Aorta (tissue), 5 donors: ENCODE measurements around the gene MKRN2. TPM values are rescaled to one million over a fixed set of nuclear protein-coding genes. Genes with fewer than 3 reads are reported as not detected.

Experiments
- ATAC-seq: fragments of 200-7000 bp; cut with Tn5 transposase; one replicate; pipeline ENCODE4 v1.9.1; 2022; ENCODE audit warnings: moderate library complexity; ENCODE audit not compliant: low FRiP score
- DNase-seq, 2 donors: peaks; one replicate each; pipeline ENCODE4 v3.0.0-alpha.2; 2020
- H3K27ac ChIP-seq, 2 donors: one replicate each; pipeline ENCODE4 v1.5.1; 2013; ENCODE audit warnings: low read length in 2 of 2, mild to moderate bottlenecking in 2 of 2, moderate library complexity in 2 of 2, control low read depth in 1 of 2, inconsistent platforms in 1 of 2, low read depth in 1 of 2
- H3K27me3 ChIP-seq, 2 donors: one replicate each; pipeline ENCODE4 v1.6.1; 2013; ENCODE audit warnings: control low read depth in 1 of 2, low read length in 1 of 2, mild to moderate bottlenecking in 1 of 2, moderate library complexity in 1 of 2; ENCODE audit not compliant: insufficient read depth in 2 of 2, control insufficient read depth in 1 of 2
- H3K36me3 ChIP-seq, 2 donors: one replicate each; pipeline ENCODE4 v1.6.1; 2013; ENCODE audit warnings: control low read depth in 1 of 2, low read length in 1 of 2, mild to moderate bottlenecking in 1 of 2; ENCODE audit not compliant: insufficient read depth in 2 of 2, control insufficient read depth in 1 of 2
- H3K4me1 ChIP-seq, 2 donors: one replicate each; pipeline ENCODE4 v1.6.1; 2013; ENCODE audit warnings: low read length in 2 of 2, control low read depth in 1 of 2, mild to moderate bottlenecking in 1 of 2, moderate library complexity in 1 of 2; ENCODE audit not compliant: insufficient read depth in 2 of 2, control insufficient read depth in 1 of 2
- H3K4me3 ChIP-seq, 2 donors: one replicate each; pipeline ENCODE4 v1.5.1; 2013; ENCODE audit warnings: low read length in 2 of 2, control low read depth in 1 of 2, mild to moderate bottlenecking in 1 of 2
- H3K9me3 ChIP-seq: one replicate; pipeline ENCODE4 v1.6.1; 2013; ENCODE audit warnings: mild to moderate bottlenecking, low read length; ENCODE audit not compliant: control insufficient read depth
- WGBS, 2 donors: extraction: QIAGEN DNeasy Blood & Tissue Kit; methylation state at CpG; one replicate each; pipeline ENCODE4 v1.1.7; 2013; 5-methylcytosine and 5-hydroxymethylcytosine counted together
- intact Hi-C, 2 donors: fragments of 100-400 bp; cut with DNase I; formaldehyde crosslinking; loops; one replicate each; pipeline versions ENCODE4 v1.14.2 to v1.15.0; 2022
- polyA plus RNA-seq, 2 donors: library from polyadenylated mRNA; stranded (reverse); fragments of 200-250 nt; gene quantifications; one replicate each; pipeline ENCODE4 v1.2.3, GENCODE V29; 2013
- total RNA-seq, 2 donors: library from RNA; stranded (reverse); fragmentation: NEBNext Ultra II Directional; extraction: Animal tissue kit (Norgen Biotek cat#: 25700); gene quantifications; one replicate each; pipeline ENCODE4 v1.2.1, GENCODE V29; 2021
- donor health status: healthy with polysubstance abuse.
- donor health status: Bipolar disorder and iron deficiency.
- donor health status: DM: no; HTN: no; CAD: no.
- donor health status: DM: no; HTN: no; CAD: no.
- donor health status: DM: yes; HTN: yes; CAD: no.

Gene MKRN2
- total and polyA plus RNA-seq, 4 donors: 18.8 to 22.5 (median 22.3) TPM

- Histone ChIP-seq H3K36me3 (no peaks in the 10 kb centered on the region), H3K4me1 (peaks cover 0 to 17% of the 10 kb centered on the region in 2 donors), H3K9me3 (no peaks in the 10 kb centered on the region), H3K4me3 (no peak overlapping the region), H3K27me3 (no peaks in the 10 kb centered on the region), H3K27ac (no peak overlapping the region)
- intact Hi-C loops: loop anchor here in 1 of 2 donors (1.0 kb wide), 1 partner anchor 13 kb away; no protein-coding TSS in a partner anchor
- no peak for ATAC-seq
- no peak for DNase-seq
- WGBS, 2 donors: 83 to 88% methylated on average over 2 of the region's 2 CpGs
These were observed 4.5 kb downstream of the MKRN2 start for GRCh38 chr3:12561397-12561796.

DNA sequence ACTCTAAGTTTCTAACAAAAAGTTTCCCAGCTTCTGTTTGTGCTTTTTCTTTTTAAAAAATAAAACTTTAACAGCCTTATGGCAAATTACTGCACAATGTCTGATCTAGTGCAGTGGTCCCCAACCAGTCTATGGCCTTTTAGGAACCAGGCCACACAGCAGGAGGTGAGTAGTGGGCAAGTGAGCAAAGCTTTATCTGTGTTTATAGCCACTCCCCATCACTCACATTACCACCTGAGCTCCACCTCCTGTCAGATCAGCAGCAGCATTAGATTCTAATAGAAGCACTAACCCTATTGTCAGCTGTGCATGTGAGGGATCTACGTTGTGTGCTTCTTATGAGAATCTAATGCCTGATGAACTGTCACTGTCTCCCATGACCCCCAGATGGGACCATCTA lies 5.6 kb downstream of the MKRN2 start:
- Histone ChIP-seq H3K36me3 (no peaks in the 10 kb centered on the region), H3K27me3 (no peaks in the 10 kb centered on the region), H3K4me1 (peaks cover 0 to 17% of the 10 kb centered on the region in 2 donors), H3K4me3 (no peak overlapping the region), H3K9me3 (no peaks in the 10 kb centered on the region), H3K27ac (no peak overlapping the region)
- DNase-seq (no peak), ATAC-seq (no peak)
- 78 to 88% methylated on average over 1 of the region's 1 CpG for WGBS, 2 donors
- intact Hi-C loops: no loop called here

GRCh38 chr3:12566976-12567375 lies 10.1 kb downstream of the MKRN2 start:
- H3K27me3 ChIP-seq: no peaks in the 10 kb centered on the region
- no peaks in the 10 kb centered on the region for H3K4me1 ChIP-seq
- no peak overlapping the region for H3K27ac ChIP-seq
- no peaks in the 10 kb centered on the region for H3K9me3 ChIP-seq
- ATAC-seq (no peak), DNase-seq (no peak)
- H3K4me3 ChIP-seq: no peak overlapping the region
- H3K36me3 ChIP-seq: peaks cover 0 to 4% of the 10 kb centered on the region in 2 donors
- intact Hi-C loops: no loop called here

DNA sequence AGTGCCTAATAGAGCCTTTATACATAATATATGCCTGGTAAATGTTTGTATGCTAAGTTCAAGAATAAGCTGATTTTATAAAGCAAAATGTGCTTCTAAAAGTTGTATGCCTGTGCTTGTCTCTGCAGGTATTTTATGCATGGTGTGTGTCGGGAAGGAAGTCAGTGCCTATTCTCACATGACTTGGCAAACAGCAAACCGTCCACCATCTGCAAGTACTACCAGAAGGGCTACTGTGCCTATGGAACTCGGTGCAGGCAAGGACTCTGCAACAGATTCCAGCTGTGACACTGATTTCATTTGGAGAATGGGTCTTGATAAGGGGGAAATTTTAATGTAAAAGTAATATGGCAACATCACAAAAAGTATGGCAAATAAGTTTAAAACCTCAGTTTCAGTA lies 11.9 kb downstream of the MKRN2 start:
- no peak for ATAC-seq
- H3K4me1 ChIP-seq: no peaks in the 10 kb centered on the region
- intact Hi-C loops: no loop called here
- no peaks in the 10 kb centered on the region for H3K9me3 ChIP-seq
- no peak for DNase-seq
- 78 to 79% methylated on average over 3 of the region's 3 CpGs for WGBS, 2 donors
- H3K4me3 ChIP-seq: no peak overlapping the region
- no peaks in the 10 kb centered on the region for H3K27me3 ChIP-seq
- H3K27ac ChIP-seq: no peak overlapping the region
- H3K36me3 ChIP-seq: peaks cover 0 to 7% of the 10 kb centered on the region in 2 donors

- no peak for ATAC-seq
- no peak overlapping the region for H3K4me3 ChIP-seq
- H3K4me1 ChIP-seq: no peaks in the 10 kb centered on the region
- no peak overlapping the region for H3K27ac ChIP-seq
- 75 to 78% methylated on average over 6 of the region's 6 CpGs for WGBS, 2 donors
- peaks cover 0 to 16% of the 10 kb centered on the region in 2 donors for H3K36me3 ChIP-seq
- no peaks in the 10 kb centered on the region for H3K27me3 ChIP-seq
- no peaks in the 10 kb centered on the region for H3K9me3 ChIP-seq
- intact Hi-C loops: no loop called here
- DNase-seq: no peak
These were observed 12.9 kb downstream of the MKRN2 start for GRCh38 chr3:12569836-12570235.

DNA sequence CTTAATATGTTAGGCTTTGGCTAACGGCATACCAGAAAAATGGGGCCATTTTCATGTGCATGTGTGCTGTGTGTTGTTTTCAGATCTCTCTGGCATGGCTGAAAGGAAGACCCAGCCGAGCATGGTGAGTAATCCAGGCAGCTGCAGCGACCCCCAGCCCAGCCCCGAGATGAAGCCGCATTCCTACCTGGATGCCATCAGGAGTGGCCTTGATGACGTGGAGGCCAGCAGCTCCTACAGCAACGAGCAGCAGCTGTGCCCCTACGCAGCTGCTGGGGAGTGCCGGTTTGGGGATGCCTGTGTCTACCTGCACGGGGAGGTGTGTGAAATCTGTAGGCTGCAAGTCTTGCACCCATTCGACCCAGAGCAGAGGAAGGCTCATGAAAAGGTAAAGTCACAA lies 15.1 kb downstream of the MKRN2 start:
- no peak for ATAC-seq

GRCh38 chr3:12574131-12574530 lies 17.2 kb downstream of the MKRN2 start:
- H3K27ac ChIP-seq: no peak overlapping the region
- H3K4me3 ChIP-seq: no peak overlapping the region
- intact Hi-C loops: loop anchor here in 1 of 2 donors (1.0 kb wide), 1 partner anchor 13 kb away; no protein-coding TSS in a partner anchor
- no peaks in the 10 kb centered on the region for H3K4me1 ChIP-seq
- 91 to 92% methylated on average over 6 of the region's 6 CpGs for WGBS, 2 donors
- H3K9me3 ChIP-seq: no peaks in the 10 kb centered on the region
- ATAC-seq (no peak), DNase-seq (no peak)
- H3K36me3 ChIP-seq: peaks cover 0 to 18% of the 10 kb centered on the region in 2 donors
- no peaks in the 10 kb centered on the region for H3K27me3 ChIP-seq

More for the DNA sequence above, 15.1 kb downstream of the MKRN2 start:
- no peak for DNase-seq
- WGBS, 2 donors: 90 to 93% methylated on average over 11 of the region's 11 CpGs
- Histone ChIP-seq H3K4me3 (no peak overlapping the region), H3K9me3 (no peaks in the 10 kb centered on the region), H3K27ac (no peak overlapping the region), H3K4me1 (no peaks in the 10 kb centered on the region), H3K36me3 (peaks cover 0 to 18% of the 10 kb centered on the region in 2 donors), H3K27me3 (no peaks in the 10 kb centered on the region)
- intact Hi-C loops: no loop called here

- no peaks in the 10 kb centered on the region for H3K9me3 ChIP-seq
- H3K4me1 ChIP-seq: no peaks in the 10 kb centered on the region
- H3K4me3 ChIP-seq: no peak overlapping the region
- no peaks in the 10 kb centered on the region for H3K27me3 ChIP-seq
- intact Hi-C loops: loop anchor here in 1 of 2 donors (1.0 kb wide), 1 partner anchor 13 kb away; no protein-coding TSS in a partner anchor
- ATAC-seq (no peak), DNase-seq (no peak)
- no peak overlapping the region for H3K27ac ChIP-seq
- 61 to 64% methylated on average over 7 of the region's 7 CpGs for WGBS, 2 donors
- peaks cover 0 to 16% of the 10 kb centered on the region in 2 donors for H3K36me3 ChIP-seq
These were observed 17.8 kb downstream of the MKRN2 start for GRCh38 chr3:12574661-12575060.

DNA sequence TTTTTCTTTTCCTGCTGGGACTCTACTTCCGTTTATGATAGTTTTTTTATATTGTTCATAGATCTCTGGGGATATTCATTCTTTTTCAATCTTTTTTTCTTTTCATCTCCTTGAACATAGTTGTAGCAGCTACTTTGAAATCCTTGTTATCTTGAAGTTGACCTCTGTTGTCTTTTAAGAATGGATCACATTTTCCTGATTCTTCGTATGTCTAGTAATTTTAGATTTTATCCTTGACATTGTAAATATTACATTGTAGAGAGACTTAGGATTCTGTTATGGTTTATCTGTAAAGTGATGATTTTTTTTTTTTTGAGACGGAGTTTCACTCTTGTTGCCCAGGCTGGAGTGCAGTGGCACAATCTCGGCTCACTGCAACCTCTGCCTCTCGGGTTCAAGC lies 20.5 kb downstream of the MKRN2 start:
- no peak overlapping the region for H3K27ac ChIP-seq
- no peaks in the 10 kb centered on the region for H3K9me3 ChIP-seq
- no peak overlapping the region for H3K4me3 ChIP-seq
- H3K4me1 ChIP-seq: no peaks in the 10 kb centered on the region
- no peak for ATAC-seq
- intact Hi-C loops: no loop called here
- no peak for DNase-seq
- H3K36me3 ChIP-seq: peaks cover 0 to 16% of the 10 kb centered on the region in 2 donors
- 88 to 90% methylated on average over 5 of the region's 5 CpGs for WGBS, 2 donors
- no peaks in the 10 kb centered on the region for H3K27me3 ChIP-seq
